GM23248 (cell line): ENCODE results near the gene MID1.

ENCODE experiments used
- EZH2 ChIP-seq: fragments of 200-600 bp; sonication (generic); IDR thresholded peaks from 2 replicates; pipeline ENCODE4 v1.6.1; 2018; ENCODE audit warnings: antibody characterized with exemption, mild to moderate bottlenecking; ENCODE audit not compliant: insufficient read depth, poor library complexity, severe bottlenecking
- EZH2phosphoT487 ChIP-seq: fragments of 200-600 bp; sonication (generic); IDR thresholded peaks from 2 replicates; pipeline ENCODE4 v1.6.1; 2018; ENCODE audit warnings: antibody characterized with exemption, moderate library complexity, mild to moderate bottlenecking, low read depth; ENCODE audit not compliant: insufficient read depth

GRCh38 chrX:10495677-10496076 is 124.7 kb downstream of the MID1 start:
- no peak for TF ChIP-seq EZH2
- TF ChIP-seq EZH2phosphoT487, result no peak
